ENCODE data around the gene TMEM176A.

GRCh38 chr7:150784954-150785353 lies 15.6 kb upstream of the TMEM176A start:
- TF ChIP-seq POLR2A (IDR thresholded peaks at IDR 0.05) (no peak), CTCF (IDR thresholded peaks at IDR 0.05) (no peak)

Data from breast epithelium (tissue), 3 donors.